Renal cortical epithelial cell (primary cell): ENCODE results near the gene DUSP23. TPM values are rescaled to one million over a fixed set of nuclear protein-coding genes. Genes with fewer than 3 reads are reported as not detected.
A peak's percentile ranks its signal among the peaks of the same experiment; 100 is the strongest.

Source experiments
- DNase-seq: peaks from one replicate; pipeline ENCODE4 v3.0.0-alpha.2; 2011; ENCODE audit warnings: low read depth
- total RNA-seq: library from RNA; depleted of rRNA; stranded (reverse); fragments of >200 nt; gene quantifications from 2 replicates; pipeline ENCODE4 v1.2.3, GENCODE V29; 2014

Gene DUSP23
- total RNA-seq: 34.0 and 69.3 TPM in 2 replicates

DNA sequence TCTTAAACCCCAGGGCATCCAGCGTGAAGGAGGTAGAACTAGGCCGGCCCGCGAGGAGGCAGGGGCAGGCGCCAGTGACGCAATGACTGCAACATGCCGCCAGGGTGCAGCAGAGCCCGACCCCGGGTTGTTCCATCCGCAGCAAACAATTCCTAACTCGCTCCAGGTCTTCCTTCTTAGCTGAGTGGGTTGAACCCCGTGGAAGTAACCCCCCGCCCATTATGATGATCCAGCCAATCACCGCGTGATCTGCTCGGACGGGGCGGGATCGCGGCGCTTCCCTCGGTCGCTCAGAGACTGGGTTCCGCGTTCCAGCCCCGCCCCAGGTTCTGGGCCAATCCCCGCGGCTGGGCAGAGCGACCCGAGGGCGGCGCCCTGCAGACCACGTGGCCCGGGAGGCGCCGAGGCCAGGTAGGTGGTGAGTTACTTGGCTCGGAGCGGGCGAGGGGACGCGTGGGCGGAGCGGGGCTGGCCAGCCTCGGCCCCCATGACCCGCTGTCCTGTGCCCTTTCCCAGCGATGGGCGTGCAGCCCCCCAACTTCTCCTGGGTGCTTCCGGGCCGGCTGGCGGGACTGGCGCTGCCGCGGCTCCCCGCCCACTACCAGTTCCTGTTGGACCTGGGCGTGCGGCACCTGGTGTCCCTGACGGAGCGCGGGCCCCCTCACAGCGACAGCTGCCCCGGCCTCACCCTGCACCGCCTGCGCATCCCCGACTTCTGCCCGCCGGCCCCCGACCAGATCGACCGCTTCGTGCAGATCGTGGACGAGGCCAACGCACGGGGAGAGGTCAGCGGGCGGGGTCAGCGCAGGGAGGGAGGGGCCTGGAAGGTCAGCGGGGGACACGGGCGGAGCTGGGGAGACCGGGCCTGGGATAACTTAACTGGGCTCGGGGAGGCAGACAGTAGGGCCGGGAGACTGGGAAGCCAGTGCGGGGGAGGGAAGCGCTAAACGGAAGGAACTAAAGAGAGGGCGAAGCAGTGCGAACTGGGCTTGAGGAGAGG, at the start of gene DUSP23:
DUSP23 (plus strand) TSS at position 380 of the 1,000 bp plus-strand sequence; CDS start at position 519, 139 bp downstream.
- peak; percentile 96 for DNase-seq

- peak; percentile 47 for DNase-seq
Measured at GRCh38 chr1:159737238-159737916, 43.4 kb upstream of the DUSP23 start.

DNA sequence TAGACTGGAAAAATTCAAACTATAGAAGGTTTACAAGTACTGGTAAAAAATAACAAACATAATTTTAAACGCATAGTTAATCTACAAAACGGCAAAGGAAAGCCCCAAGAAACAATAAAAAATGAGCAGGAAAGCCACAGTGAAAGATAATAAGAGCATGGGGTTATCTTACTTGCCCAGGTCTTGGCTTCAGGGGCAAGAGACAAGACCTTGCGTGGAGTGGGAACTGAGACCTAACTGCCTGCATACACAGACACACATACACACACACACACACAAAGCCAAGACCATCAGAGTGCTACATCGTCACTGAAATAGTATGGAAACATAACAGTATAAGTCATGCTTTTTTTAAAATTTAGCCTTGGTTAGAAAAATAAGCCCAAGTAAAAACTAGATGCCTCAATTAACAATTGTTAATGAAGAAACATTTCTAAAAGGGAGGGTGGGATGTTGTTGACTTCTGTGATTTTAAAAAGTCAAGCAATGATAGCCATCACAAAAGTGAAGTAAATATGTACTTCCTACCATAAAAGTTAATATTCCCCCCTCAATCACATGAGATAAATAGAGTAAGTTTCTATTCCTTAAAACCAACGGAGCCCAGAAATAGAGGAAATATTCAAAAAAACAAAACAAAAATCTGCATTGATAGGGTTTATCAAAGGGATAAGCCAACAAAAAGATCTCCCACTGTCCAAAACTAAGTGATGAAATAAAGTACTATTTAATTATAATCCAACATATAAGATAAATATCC, 36.9 kb upstream of the DUSP23 start:
- no peak for DNase-seq

DNA sequence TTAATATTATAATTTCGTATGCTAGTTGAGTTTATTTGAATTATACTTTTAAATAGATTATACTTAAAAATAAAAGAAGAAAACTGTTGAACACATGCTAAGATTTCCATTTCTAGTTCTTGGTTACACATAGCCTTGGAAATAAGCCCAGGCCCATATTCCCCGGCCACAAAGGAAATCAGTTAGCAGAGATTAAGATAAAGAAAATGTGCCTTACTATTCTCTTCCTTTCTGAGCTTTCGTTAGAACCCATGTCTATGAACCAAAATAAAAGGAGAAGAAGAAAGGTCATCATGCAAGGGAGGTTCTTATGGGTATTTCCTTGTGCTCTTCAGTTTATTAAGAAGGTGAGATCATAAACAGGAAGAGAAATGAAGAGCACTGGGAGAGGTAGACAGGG, 34.1 kb upstream of the DUSP23 start:
- no peak for DNase-seq

DNA sequence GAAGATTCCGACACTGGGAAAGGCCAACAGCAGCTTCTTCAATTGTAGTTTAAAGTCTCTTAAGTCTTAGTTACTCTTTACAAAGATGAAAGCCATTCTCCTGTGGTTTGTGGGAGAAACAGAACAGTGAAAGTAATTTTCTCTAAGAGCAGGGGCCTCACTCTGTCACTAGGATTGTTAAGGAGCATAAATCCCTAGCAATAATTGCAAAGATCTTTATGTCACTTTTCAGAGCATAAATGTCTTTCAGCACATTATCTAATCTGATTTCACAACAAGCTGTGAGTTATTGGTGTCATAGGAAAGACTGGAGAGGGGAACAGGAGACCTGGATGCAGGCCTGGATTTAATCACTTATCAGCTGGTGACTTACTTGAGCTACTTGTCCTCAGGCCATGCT, 32.4 kb upstream of the DUSP23 start:
- DNase-seq: no peak

GRCh38 chr1:159749630-159750029, 31.1 kb upstream of the DUSP23 start:
- no peak for DNase-seq

DNA sequence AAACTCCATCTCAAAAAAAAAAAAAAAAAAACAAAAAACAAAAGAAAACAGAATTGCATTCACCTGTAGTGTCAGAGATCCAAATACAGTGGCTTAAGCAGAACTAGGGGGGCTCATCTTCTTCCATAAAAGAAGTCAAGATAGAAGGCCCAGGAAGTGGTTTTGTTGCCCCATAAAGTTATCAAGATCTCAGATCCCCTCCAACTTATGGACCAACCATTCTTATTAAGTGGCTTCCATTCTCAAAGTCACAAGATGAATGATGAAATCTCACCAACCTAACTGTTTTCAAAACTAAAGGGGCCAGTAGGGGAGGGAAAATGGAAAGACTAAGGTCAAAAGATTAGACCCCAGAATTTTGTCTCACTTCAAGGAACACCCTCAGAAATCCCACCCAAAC, 30.1 kb upstream of the DUSP23 start:
- DNase-seq: no peak

DNA sequence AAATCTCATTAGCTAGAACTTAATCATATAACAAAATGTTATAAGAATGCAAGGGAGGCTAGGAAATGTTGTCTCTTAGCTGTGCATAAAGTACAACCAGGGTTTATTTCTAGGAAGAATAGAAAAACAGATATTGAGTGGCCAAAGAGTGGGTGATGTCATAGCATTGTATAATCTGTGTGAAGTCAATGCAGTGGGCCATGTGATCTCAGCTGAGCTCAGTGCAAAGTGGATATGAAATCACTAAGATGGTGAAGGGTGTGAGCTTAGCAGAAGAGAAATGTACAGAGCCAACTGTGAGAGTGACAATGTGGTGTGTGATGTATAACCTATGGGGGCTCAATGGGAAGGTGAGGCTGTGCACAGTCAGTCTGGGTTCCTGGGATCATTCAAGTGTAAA, 29.7 kb upstream of the DUSP23 start:
- no peak for DNase-seq

DNA sequence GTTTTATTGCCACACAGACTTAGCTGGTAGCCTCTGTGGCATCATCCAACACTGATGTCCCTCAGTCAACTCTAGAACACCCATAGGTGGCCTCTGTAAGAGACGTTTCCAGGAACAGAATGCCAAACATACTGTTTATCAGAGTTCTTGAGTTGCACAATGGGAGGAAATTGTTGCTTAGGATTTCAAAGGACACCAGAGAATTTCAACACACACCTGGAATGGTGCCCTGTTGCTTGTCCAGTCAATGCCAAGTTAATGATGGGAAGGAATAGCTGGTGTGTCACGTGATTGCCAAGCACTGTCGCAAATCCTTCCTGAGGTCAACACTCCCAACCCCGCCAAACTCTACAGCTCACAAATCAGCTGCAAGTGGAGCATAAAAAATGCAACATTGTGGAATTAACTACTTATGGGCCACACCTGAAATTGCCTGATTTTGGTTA, 28.6 kb upstream of the DUSP23 start:
- peak; percentile 99 for DNase-seq

DNA sequence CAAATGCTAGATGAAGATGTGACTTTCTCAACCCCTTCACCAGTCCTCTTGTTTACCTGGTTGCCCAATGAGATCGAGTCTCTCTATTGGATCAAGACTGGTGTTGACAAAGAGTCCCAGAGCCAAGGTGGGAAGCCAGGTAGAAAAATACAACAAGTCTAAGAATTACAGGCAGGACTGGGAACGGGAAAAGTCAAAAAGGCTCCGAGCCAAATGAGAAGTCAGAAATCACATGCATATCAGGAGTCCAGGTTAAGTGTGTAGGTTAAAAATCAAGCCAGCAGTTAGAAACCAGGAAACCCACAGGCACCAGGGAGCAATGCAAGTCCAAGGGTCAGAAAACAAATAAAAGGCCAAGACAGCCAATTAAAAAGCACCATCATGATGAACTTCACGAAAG, 27.4 kb upstream of the DUSP23 start:
- DNase-seq: peak; percentile 89

DNA sequence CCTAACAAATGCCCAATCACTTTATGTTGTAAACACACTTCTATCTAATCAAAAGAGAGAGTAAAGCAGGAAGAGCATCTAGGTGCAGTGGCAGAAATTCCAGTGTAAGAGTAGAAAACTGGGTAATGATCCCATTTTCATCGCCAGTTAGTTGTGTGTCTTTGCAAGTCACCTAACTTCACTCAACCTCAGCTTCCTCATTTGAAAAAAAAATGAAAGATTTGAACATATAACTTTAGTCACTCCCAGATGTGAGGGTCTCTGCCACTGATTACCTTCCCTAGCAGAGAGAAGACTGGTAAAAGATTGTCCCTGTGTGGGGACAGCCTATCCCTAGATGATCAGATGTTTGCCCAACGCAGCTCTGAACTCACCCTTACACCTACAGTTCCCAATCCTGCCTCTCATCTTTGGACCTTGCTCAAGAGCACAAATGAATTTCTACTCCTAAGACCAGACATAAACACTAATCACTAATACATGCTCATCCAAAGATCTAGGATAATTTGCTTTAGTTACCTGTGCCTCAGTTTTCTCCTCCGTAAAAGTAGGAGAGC, 25.2 kb upstream of the DUSP23 start:
- no peak for DNase-seq

GRCh38 chr1:159756397-159756796, 24.4 kb upstream of the DUSP23 start:
- peak; percentile 96 for DNase-seq

- DNase-seq: no peak
Measured at GRCh38 chr1:159763686-159764085, 17.1 kb upstream of the DUSP23 start.

GRCh38 chr1:159765806-159766205, 15.0 kb upstream of the DUSP23 start:
- DNase-seq: no peak

- DNase-seq: peak; percentile 69
Measured at GRCh38 chr1:159771127-159771895, 9.5 kb upstream of the DUSP23 start.

- DNase-seq: no peak
Measured at GRCh38 chr1:159774465-159774864, 6.3 kb upstream of the DUSP23 start.

- DNase-seq: peak; percentile 51
Measured at GRCh38 chr1:159775716-159776115, 5.0 kb upstream of the DUSP23 start.

DNA sequence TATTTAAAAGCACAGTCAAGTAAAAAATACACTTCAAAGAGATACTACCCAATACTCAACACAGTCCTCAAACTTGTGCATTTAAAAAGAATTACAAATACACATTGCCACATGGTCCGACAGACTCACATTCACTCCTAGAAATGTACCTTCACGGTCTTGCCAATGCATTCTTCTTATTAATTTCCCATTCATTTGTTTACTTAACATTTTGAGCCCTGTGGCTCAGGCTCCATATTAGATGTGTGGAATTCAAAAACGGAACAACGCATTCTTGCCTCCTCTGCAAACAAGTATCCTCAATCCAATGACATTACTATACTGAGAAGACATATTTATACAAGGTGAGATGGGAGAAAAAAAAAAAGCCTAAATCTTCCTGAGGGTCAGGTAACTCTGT, 2.5 kb upstream of the DUSP23 start:
- DNase-seq: no peak

DNA sequence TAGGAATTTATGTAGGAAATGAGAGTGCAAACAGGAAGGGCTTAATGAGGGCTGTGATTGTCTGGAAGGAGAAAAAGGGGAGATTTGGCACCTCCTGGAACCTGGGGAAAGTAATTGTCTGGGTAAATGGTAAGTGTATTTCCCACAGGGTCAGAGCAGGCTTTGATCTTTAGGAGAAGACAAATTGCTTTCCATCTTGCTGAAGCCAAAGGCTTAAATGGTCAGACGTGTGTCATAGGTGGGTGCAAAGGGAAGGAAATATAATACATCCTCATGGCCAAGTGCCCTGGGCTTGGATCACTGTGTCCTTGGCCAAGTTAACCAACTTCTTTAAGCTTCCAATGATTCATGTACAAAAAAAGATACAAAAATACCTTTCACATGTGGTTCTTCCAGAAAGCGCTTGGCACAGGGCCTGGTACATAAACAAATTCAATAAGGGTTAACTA, 1.3 kb upstream of the DUSP23 start:
- peak; percentile 45 for DNase-seq

DNA sequence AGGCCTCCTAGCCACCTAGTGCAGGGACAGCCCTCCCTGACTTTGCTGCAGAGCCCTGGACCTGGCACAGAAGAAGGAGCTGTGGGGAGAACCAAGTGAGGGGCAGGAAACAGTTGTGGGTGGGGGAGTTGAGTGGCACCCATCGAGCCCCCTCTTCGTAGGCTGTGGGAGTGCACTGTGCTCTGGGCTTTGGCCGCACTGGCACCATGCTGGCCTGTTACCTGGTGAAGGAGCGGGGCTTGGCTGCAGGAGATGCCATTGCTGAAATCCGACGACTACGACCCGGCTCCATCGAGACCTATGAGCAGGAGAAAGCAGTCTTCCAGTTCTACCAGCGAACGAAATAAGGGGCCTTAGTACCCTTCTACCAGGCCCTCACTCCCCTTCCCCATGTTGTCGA, 1.2 kb downstream of the DUSP23 start:
- DNase-seq: no peak

DNA sequence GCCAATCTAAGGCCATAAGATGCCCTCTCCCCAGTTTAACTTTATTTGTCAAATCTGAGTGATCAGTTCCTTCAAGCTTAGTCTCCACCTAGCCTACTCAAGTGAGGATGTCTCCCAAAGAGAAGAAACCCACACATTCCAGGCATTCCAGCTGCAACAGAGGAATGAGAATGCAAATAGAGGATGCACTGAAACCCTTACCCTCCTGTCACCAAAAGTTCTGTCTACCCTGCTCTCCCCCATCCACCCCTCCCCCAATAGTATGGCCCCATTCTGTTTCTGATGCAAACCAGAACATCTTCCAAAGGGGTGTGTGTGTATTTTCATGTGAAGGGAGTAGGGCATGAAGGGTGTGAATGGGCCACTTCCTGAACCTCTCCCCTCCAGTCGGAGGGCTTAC, 3.0 kb downstream of the DUSP23 start:
- no peak for DNase-seq
